ENCODE results near the gene IPCEF1.

Gene IPCEF1

DNA sequence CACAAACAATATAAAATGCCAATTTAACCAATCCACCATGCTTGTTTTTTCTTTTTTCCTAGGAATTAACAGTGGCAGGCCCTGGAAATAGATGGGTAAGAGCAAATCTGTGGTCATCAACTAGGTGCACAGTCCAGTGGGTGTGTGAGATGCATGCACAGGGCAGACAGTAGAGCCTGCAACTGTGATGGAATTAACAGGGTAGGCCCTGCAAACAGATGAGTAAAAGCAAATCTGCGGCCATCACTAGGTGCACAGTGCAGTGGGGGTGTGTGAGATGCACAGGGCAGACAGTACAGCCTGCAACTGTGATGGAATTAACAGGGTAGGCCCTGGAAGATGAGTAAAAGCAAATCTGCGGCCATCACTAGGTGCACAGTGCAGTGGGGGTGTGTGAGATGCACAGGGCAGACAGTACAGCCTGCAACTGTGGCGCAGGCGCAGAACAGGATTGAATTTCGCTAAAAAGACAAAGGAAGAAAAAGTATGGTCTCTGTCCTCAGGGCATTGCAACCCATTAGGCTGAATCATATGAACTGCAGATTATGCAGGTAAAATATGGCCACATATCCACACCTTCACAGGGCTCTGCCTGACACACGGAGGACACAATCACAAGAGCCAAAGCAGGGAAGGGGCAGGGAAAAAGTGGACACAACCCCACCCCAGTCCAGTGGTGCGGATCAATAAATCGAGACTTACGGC, 41.0 kb upstream of the IPCEF1 start:
- no peaks in the 10 kb centered on the region for H3F3A ChIP-seq (ENCODE audit: low read depth)
- no peaks in the 10 kb centered on the region for H3K4me1 ChIP-seq (ENCODE audit: insufficient read depth, low read length, poor library complexity, severe bottlenecking)
- H3K4me3 ChIP-seq (ENCODE audit: low read length, poor library complexity, severe bottlenecking) = no peak overlapping the region
- no peak overlapping the region for H3K4me2 ChIP-seq (ENCODE audit: low read depth, low read length, poor library complexity, severe bottlenecking)
- no peaks in the 10 kb centered on the region for H3K9me2 ChIP-seq (replicated peaks; ENCODE audit: low read depth, low read length)
- no peaks in the 10 kb centered on the region for H3K9me3 ChIP-seq (ENCODE audit: insufficient read depth, low read depth, low read length)
- no peaks in the 10 kb centered on the region for H4K20me1 ChIP-seq (ENCODE audit: insufficient read depth, low read length, poor library complexity, severe bottlenecking)
- TF ChIP-seq EZH2phosphoT487 (IDR thresholded peaks at IDR 0.05; ENCODE audit: borderline replicate concordance) = no peak
- TF ChIP-seq, protein P1, sequence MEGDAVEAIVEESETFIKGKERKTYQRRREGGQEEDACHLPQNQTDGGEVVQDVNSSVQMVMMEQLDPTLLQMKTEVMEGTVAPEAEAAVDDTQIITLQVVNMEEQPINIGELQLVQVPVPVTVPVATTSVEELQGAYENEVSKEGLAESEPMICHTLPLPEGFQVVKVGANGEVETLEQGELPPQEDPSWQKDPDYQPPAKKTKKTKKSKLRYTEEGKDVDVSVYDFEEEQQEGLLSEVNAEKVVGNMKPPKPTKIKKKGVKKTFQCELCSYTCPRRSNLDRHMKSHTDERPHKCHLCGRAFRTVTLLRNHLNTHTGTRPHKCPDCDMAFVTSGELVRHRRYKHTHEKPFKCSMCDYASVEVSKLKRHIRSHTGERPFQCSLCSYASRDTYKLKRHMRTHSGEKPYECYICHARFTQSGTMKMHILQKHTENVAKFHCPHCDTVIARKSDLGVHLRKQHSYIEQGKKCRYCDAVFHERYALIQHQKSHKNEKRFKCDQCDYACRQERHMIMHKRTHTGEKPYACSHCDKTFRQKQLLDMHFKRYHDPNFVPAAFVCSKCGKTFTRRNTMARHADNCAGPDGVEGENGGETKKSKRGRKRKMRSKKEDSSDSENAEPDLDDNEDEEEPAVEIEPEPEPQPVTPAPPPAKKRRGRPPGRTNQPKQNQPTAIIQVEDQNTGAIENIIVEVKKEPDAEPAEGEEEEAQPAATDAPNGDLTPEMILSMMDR (conservative IDR thresholded peaks at IDR 0.05; ENCODE audit: low read length) = no peak
- H3K79me2 ChIP-seq (ENCODE audit: insufficient read depth, low read length) = no peaks in the 10 kb centered on the region
- no peak overlapping the region for H2AFZ ChIP-seq (ENCODE audit: low read length)
- no peak overlapping the region for H3K9ac ChIP-seq (ENCODE audit: low read depth, low read length, poor library complexity, severe bottlenecking)
- no peaks in the 10 kb centered on the region for H3K36me3 ChIP-seq (ENCODE audit: insufficient read depth, low read length)
- no peaks in the 10 kb centered on the region for H3K27me3 ChIP-seq (ENCODE audit: insufficient read depth, low read length, poor library complexity, severe bottlenecking)

DNA sequence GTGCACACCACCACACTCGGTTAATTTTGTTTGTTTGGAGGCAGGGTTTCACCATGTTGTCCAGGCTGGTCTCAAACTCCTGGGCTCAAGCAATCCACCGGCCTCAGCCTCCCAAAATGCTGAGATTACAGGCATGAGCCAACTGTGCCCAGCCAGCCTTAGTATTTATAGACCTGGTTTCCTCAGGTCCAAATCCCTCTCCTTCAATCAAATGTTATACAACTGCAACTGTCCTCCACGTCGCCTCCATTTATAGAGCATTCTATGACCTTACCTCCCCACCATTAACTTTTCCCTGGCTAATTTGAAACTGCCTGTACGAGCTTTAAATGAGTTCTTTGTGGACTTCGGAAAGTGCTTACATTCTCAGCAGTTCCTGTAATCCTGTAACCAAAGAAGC, 39.3 kb upstream of the IPCEF1 start:
- no peaks in the 10 kb centered on the region for H3K9me3 ChIP-seq (ENCODE audit: insufficient read depth, low read depth, low read length)
- H3K9ac ChIP-seq (ENCODE audit: low read depth, low read length, poor library complexity, severe bottlenecking) = no peak overlapping the region
- no peaks in the 10 kb centered on the region for H4K20me1 ChIP-seq (ENCODE audit: insufficient read depth, low read length, poor library complexity, severe bottlenecking)
- H3K4me2 ChIP-seq (ENCODE audit: low read depth, low read length, poor library complexity, severe bottlenecking) = no peak overlapping the region
- no peaks in the 10 kb centered on the region for H3K9me2 ChIP-seq (replicated peaks; ENCODE audit: low read depth, low read length)
- no peaks in the 10 kb centered on the region for H3K36me3 ChIP-seq (ENCODE audit: insufficient read depth, low read length)
- no peaks in the 10 kb centered on the region for H3K79me2 ChIP-seq (ENCODE audit: insufficient read depth, low read length)
- H3K4me1 ChIP-seq (ENCODE audit: insufficient read depth, low read length, poor library complexity, severe bottlenecking) = no peaks in the 10 kb centered on the region
- H2AFZ ChIP-seq (ENCODE audit: low read length) = no peak overlapping the region
- H3F3A ChIP-seq (ENCODE audit: low read depth) = no peaks in the 10 kb centered on the region
- no peak for TF ChIP-seq EZH2phosphoT487 (IDR thresholded peaks at IDR 0.05; ENCODE audit: borderline replicate concordance)
- TF ChIP-seq, protein P1 (conservative IDR thresholded peaks at IDR 0.05; ENCODE audit: low read length) = no peak
- no peak overlapping the region for H3K4me3 ChIP-seq (ENCODE audit: low read length, poor library complexity, severe bottlenecking)
- H3K27me3 ChIP-seq (ENCODE audit: insufficient read depth, low read length, poor library complexity, severe bottlenecking) = no peaks in the 10 kb centered on the region

DNA sequence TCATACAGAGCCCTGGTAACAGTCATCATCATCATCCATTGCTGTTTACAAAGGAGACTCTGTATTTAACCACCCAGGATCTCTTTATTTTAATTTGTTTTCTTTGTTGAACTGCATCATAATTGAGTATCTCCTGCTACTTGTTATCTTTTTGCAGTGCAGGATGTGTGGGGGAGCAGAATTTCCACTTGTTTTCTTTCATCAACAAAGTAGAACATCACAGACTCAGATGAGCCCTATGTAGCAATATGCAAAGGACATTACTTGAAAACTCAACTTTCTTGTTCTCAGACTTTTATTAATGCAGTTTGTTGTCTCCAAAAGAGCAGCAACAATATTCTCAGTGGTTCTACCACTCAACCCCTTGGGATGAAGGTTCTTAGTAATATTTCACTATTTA, 38.7 kb upstream of the IPCEF1 start:
- Histone ChIP-seq H3K36me3 (ENCODE audit: insufficient read depth, low read length) (no peaks in the 10 kb centered on the region), H4K20me1 (ENCODE audit: insufficient read depth, low read length, poor library complexity, severe bottlenecking) (no peaks in the 10 kb centered on the region), H3K9me2 (replicated peaks; ENCODE audit: low read depth, low read length) (no peaks in the 10 kb centered on the region), H2AFZ (ENCODE audit: low read length) (no peak overlapping the region), H3K9ac (ENCODE audit: low read depth, low read length, poor library complexity, severe bottlenecking) (no peak overlapping the region), H3F3A (ENCODE audit: low read depth) (no peaks in the 10 kb centered on the region), H3K79me2 (ENCODE audit: insufficient read depth, low read length) (no peaks in the 10 kb centered on the region), H3K27me3 (ENCODE audit: insufficient read depth, low read length, poor library complexity, severe bottlenecking) (no peaks in the 10 kb centered on the region), H3K9me3 (ENCODE audit: insufficient read depth, low read depth, low read length) (no peaks in the 10 kb centered on the region), H3K4me2 (ENCODE audit: low read depth, low read length, poor library complexity, severe bottlenecking) (no peak overlapping the region), H3K4me1 (ENCODE audit: insufficient read depth, low read length, poor library complexity, severe bottlenecking) (no peaks in the 10 kb centered on the region), H3K4me3 (ENCODE audit: low read length, poor library complexity, severe bottlenecking) (no peak overlapping the region)
- no peak for TF ChIP-seq EZH2phosphoT487 (IDR thresholded peaks at IDR 0.05; ENCODE audit: borderline replicate concordance)
- TF ChIP-seq, protein P1 (conservative IDR thresholded peaks at IDR 0.05; ENCODE audit: low read length) = no peak
